G401.6 (cell line): Measurements from ENCODE around the gene NANS.
"Not testable (repeated sequence)": the region's sequence is repeated elsewhere in the genome, so short reads cannot be mapped to it uniquely, and the experiment has no call there.

Experiments used
- FAIRE-seq: peaks from 2 replicates; lab custom pipeline; 2012; peaks lifted over from hg19 to GRCh38; lab: Jason Lieb, UNC

Gene NANS, protein sequence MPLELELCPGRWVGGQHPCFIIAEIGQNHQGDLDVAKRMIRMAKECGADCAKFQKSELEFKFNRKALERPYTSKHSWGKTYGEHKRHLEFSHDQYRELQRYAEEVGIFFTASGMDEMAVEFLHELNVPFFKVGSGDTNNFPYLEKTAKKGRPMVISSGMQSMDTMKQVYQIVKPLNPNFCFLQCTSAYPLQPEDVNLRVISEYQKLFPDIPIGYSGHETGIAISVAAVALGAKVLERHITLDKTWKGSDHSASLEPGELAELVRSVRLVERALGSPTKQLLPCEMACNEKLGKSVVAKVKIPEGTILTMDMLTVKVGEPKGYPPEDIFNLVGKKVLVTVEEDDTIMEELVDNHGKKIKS

DNA sequence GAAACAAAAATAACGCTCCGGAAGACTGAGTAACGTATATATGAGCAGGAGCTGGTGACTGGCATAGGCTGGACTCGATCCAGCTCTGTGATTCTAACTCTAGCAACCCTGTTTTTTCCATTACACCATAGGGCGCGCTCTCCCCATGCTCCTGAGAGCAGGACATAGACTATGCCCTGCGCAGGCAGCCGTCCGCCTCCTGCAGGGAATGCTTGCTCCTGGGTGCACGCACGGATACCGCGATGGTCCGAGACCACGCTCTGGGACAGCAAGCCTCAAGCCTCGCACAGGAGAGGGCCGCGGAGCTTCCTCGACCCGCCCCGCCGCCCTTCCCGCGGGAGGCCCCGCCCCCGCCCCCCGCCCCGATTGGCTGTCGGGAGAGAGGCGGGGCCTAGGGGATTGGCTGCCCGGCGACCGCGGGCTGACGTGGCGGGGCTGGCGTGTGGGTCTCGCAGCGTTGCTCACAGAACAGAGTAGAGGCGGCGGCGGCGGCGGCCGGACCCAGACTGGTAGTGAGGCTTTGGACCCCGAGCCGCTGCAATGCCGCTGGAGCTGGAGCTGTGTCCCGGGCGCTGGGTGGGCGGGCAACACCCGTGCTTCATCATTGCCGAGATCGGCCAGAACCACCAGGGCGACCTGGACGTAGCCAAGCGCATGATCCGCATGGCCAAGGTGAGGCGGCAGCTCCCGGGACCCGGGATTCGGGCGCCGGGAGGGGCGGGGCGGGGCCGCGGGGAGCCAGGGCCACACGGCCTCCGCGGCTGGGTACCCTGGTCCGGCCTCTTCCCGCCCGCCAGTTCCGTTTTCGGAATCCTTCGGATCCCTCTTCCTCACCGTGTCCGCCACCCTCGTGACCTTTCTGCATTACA, at the start of gene NANS:
NANS (plus strand) TSS at position 464 of the 869 bp plus-strand sequence; CDS start at position 541, 77 bp downstream.
- no peak for FAIRE-seq

GRCh38 chr9:98007251-98007928, 49.1 kb upstream of the NANS start:
- FAIRE-seq, result no peak

DNA sequence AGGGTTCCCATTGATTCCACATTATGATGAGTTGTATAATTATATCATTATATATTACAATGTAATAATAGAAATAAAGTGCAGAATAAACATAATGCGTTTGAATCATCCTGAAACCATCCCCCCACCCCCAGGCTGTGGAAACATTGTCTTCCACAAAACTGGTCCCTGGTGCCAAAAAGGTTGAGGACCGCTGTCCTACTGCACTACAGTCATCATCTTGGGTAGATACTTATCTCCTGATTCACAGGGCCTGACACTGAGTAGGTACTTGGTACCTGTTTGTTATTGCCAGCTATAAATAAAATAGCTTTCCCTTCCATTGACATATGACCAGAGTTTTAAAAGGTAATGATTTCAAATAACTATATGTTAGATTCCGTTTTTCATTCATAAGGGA, 47.8 kb upstream of the NANS start:
- FAIRE-seq, result no peak

GRCh38 chr9:98009437-98009836, 47.1 kb upstream of the NANS start:
- no peak for FAIRE-seq

- no peak for FAIRE-seq
Measured at GRCh38 chr9:98009936-98010335, 46.6 kb upstream of the NANS start.

DNA sequence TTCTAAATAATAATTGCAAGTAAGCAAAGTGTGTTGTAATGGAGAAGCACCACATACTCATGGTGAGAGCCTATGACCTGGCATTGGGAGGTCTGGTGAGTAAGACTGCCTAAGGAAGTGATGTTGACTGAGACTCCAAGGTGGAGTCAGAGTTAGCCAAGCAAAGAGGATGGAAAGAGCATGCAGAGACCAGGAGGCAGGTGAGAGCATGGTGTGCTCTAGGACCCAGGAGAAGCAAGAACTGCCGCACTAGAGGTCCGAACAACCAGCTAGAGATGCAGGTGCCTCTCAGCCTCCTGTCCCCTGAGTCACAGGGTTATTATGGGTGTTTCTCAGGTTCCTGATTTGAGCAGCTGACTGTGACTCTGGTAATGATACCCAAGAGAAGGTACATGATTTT, 46.1 kb upstream of the NANS start:
- FAIRE-seq, result no peak

GRCh38 chr9:98011122-98011521, 45.4 kb upstream of the NANS start:
- no peak for FAIRE-seq

- FAIRE-seq, result no peak
Measured at GRCh38 chr9:98016137-98016680, 40.3 kb upstream of the NANS start.

DNA sequence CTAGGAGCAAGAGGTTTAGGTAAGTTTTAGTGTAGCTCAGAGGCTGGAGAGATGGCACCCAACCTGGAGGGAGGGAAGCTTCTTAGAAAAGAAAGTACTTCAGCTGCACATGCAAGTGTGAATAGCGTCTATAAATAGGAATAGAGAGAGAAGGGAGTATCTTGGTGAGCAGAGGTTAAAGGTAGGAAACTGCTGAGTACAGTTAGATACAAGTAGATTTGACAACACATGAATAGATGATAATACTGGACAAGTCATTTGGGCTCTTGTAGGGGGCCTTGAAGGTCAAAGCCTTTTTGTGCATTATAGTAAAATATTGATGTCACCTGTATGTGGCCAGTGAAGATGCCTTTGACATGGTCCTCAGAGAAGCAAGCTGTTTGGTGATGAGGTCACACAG, 39.2 kb upstream of the NANS start:
- no peak for FAIRE-seq

DNA sequence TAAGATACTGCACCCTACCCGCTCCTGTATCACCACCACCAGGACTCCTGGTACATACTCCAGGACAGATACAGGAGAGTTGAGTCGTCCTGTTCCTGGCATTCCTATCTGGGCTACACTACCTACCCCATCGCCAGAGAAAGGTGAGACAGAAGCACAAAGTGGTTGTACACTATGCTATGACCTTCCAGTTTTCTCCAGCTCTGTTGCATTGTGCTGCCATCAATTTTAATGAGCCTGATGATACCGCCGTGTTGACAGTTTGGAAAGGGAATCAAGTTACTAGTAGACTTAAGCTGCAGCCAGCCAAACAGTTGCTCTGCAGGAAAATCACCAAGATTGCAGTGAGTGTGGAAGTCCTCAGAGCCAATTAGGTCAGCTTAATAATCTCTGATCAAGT, 38.2 kb upstream of the NANS start:
- FAIRE-seq, result no peak

- no peak for FAIRE-seq
Measured at GRCh38 chr9:98019098-98019497, 37.4 kb upstream of the NANS start.

- FAIRE-seq, result not testable (repeated sequence)
Measured at GRCh38 chr9:98019869-98020268, 36.7 kb upstream of the NANS start.

- no peak for FAIRE-seq
Measured at GRCh38 chr9:98020476-98021145, 35.9 kb upstream of the NANS start.

GRCh38 chr9:98021306-98022040, 35.1 kb upstream of the NANS start:
- FAIRE-seq, result no peak

GRCh38 chr9:98022447-98022846, 34.1 kb upstream of the NANS start:
- no peak for FAIRE-seq

DNA sequence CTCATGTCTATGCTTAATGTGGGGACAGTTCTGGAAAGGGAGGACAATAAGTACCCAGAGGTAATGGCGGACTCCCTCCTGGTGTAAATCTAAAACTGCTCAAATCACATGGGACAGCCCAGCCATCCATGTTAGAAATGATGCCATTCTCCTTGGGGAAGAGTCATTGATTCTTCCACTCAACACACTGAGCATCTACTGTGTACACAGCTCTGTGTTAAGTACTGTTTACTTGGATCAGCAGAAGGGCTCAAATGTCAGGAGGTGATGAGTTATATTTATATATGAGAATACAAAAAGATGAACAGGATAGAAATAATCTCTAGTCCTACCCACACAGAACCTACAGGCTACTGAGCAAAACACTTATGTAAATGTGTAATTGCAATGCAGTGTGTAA, 31.8 kb upstream of the NANS start:
- no peak for FAIRE-seq

GRCh38 chr9:98031169-98031568, 25.4 kb upstream of the NANS start:
- no peak for FAIRE-seq

DNA sequence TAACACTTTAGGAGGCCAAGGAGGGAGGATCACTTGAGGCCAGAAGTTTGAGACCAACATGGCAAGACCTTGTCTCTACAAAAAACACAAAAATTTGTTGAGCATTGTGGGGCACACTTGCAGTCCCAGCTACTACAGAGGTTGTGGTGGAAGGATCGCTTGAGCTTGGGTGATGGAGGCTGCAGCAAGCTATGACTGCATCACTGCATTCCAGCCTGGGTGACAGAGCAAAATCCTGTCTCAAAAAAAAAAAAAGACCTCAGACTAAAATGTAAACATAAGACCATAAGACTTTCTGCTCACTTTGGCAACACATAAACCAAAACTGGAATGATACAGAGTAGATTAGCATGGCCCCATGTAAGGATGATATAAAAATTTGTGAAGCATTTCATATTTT, 24.6 kb upstream of the NANS start:
- FAIRE-seq, result no peak

GRCh38 chr9:98034593-98035546, 21.7 kb upstream of the NANS start:
- no peak for FAIRE-seq

GRCh38 chr9:98037357-98037756, 19.2 kb upstream of the NANS start:
- FAIRE-seq, result no peak
